Activated T-helper 17 cell treated with anti-CD3 and anti-CD28 coated beads, Interleukin-2, amount 50 U/mL, for 72 hours (primary cell): ENCODE measurements around the gene RIT1. TPM values are rescaled to one million over a fixed set of nuclear protein-coding genes. Genes with fewer than 3 reads are reported as not detected.
A peak's percentile ranks its signal among the peaks of the same experiment; 100 is the strongest.
"Not testable (repeated sequence)": the region's sequence is repeated elsewhere in the genome, so short reads cannot be mapped to it uniquely, and the experiment has no call there.

Experiments used
- ATAC-seq: fragments of 150-1000 bp; cut with Tn5 transposase; replicated peaks from 2 replicates; pipeline ENCODE4 v1.10.0; 2021; ENCODE audit warnings: mild to moderate bottlenecking, moderate library complexity
- H3K27ac Mint-ChIP-seq: one replicate; pipeline ENCODE4 v1.8.0; 2022; ENCODE audit warnings: mixed read lengths
- H3K27me3 Mint-ChIP-seq: one replicate; pipeline ENCODE4 v1.8.0; 2022; ENCODE audit warnings: mixed read lengths
- H3K36me3 Mint-ChIP-seq: one replicate; pipeline ENCODE4 v1.8.0; 2022; ENCODE audit warnings: low read depth, mild to moderate bottlenecking, mixed read lengths
- H3K4me1 Mint-ChIP-seq: one replicate; pipeline ENCODE4 v1.8.0; 2022; ENCODE audit warnings: mixed read lengths
- H3K4me3 Mint-ChIP-seq: one replicate; pipeline ENCODE4 v1.8.0; 2022; ENCODE audit warnings: mild to moderate bottlenecking, mixed read lengths
- H3K9me3 Mint-ChIP-seq: one replicate; pipeline ENCODE4 v1.8.0; 2022; ENCODE audit warnings: mixed read lengths
- total RNA-seq, 2 donors: library from RNA; stranded (reverse); gene quantifications; one replicate each; pipeline ENCODE4 v1.2.3, GENCODE V29; 2022

Gene RIT1
- total RNA-seq, 2 donors from 2014 or later, result 28.1 to 79.8 TPM

DNA sequence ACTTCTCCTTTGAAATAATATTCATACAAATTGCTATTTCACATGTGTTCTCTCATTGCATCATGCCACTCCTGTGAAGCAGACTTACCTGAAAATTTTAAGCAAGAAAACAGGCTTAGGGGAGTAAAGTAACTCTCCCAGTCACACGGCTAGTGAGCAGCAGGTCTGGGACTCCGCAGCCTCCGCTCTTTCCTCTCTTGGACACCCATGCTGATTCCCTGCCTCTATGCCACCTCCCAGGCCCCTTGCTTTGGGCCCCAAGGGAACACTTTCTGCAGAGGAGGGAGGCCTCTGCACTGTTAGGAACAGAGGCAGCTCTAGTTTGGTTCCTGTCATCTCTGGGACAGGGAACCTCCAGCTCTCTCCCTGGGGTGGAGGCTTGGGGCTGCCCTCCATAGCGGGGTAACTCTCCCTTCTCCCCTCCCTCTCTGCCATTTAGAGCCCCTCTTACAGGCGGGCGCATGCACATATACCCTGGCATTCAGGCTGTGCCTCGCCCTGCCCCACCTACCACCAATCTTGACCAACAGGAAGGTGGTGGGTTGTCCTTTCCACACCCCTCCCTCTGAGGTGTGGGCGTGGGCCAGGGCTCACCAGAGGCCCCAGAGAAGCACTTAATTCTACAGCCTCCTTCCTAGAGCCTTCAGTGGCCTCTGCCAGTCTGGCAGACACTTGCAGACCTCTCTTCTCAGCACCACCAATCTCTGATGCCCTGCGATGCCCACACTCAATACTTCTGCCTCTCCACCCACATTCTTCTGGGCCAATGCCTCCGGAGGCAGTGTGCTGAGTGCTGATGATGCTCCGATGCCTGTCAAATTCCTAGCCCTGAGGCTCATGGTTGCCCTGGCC lies 30.1 kb upstream of the RIT1 start, which contains the start of gene RXFP4:
Gene RXFP4 (plus strand): TSS at position 646 of the 852 bp plus-strand sequence. CDS start 72 bp downstream, at position 718.
- no peaks in the 10 kb centered on the region for H3K9me3 Mint-ChIP-seq
- peak within 1 kb of the TSS; percentile 83 for H3K27ac Mint-ChIP-seq
- H3K27me3 Mint-ChIP-seq, result no peaks in the 10 kb centered on the region
- ATAC-seq, result no peak
- peak within 1 kb of the TSS; percentile 27 for H3K4me3 Mint-ChIP-seq
- H3K36me3 Mint-ChIP-seq, result peaks cover 10% of the 10 kb centered on the region
- H3K4me1 Mint-ChIP-seq, result peaks cover 34% of the 10 kb centered on the region

DNA sequence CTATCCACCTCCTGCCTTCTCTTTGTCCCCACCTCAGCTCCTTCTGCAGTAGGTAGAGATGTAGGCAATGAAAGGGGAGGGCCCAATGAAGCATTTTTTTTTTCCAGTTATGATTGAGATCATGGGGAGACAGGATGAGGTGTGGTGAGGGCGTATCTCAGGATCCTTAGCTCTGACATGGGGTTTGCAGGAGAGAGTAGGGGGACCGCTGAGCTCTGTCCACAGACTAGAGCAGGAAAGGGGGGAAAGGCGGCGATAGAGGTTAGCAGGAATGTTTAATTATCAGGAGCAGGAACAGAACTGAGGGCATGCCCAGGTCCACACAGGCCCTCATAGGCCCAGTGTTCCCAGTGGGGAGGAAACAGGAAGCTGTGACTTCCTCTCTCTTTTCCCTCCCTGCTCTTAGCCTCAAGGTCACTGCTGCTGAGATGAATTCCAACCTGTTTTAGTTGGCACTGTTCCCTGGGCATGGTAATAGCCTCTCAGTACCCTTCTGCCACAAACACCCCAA lies 29.4 kb upstream of the RIT1 start:
- peaks cover 31% of the 10 kb centered on the region for H3K4me1 Mint-ChIP-seq
- H3K27me3 Mint-ChIP-seq, result no peaks in the 10 kb centered on the region
- H3K27ac Mint-ChIP-seq, result peak overlapping the region; percentile 83
- peak; percentile 61 for ATAC-seq
- peak overlapping the region; percentile 27 for H3K4me3 Mint-ChIP-seq
- H3K36me3 Mint-ChIP-seq, result peaks cover 6% of the 10 kb centered on the region
- H3K9me3 Mint-ChIP-seq, result no peaks in the 10 kb centered on the region

DNA sequence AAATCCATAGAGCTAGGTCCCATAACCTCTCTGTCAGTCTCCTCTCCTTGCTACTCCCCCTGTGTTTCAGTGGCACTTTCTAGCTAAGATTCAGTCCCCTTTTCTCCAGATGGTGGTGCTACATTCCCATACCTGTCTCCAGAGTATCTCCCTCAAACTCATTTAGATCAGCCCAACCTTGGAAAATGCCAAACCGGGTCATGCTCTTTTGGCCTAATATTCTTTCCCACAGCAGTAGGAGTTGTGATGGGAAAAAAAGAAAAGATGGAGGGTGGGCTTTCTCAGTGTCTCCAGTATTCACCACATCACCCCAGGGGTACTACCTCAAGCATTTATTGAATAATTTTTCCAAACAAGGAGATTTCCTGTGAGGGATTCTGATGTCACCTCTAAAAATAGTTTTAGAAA lies 27.1 kb upstream of the RIT1 start:
- H3K4me3 Mint-ChIP-seq, result no peak overlapping the region
- peak; percentile 21 for ATAC-seq
- H3K27ac Mint-ChIP-seq, result peak overlapping the region; percentile 4
- H3K9me3 Mint-ChIP-seq, result no peaks in the 10 kb centered on the region
- no peaks in the 10 kb centered on the region for H3K36me3 Mint-ChIP-seq
- peaks cover 26% of the 10 kb centered on the region for H3K4me1 Mint-ChIP-seq
- H3K27me3 Mint-ChIP-seq, result no peaks in the 10 kb centered on the region

DNA sequence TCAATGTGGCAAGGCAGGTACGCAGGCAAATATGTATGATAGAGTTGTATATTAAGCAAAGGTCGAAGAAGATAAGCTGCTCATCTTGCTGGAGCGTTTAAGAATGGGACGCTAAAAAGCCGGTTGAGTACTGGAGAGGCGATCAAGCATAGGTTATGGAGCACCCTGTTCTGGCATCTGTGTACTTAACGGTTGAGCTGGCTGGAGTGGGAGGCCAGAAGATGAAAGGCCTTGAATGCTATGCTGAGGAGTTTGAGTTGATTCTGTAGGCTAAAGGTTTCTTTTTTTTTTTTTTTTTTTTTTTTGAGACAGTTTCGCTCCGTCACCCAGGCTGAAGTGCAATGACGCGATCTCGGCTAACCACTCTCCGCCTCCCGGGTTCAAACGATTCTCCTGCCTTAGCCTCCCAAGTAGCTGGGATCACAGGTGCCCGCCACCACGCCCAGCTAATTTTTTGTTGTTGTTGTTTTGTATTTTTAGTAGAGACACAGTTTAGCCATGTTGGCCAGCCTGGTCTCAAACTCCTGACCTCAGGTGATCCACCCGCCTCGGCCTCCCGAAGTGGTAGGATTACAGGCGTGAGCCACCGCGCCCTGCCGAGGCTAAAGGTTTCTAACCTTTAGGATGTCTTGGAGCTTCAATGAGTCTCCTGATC lies 23.9 kb upstream of the RIT1 start:
- Mint-ChIP-seq H3K4me1 (peaks cover 9% of the 10 kb centered on the region), H3K27ac (no peak overlapping the region), H3K36me3 (no peaks in the 10 kb centered on the region), H3K27me3 (no peaks in the 10 kb centered on the region), H3K4me3 (no peak overlapping the region), H3K9me3 (no peaks in the 10 kb centered on the region)
- no peak for ATAC-seq

- no peaks in the 10 kb centered on the region for H3K27me3 Mint-ChIP-seq
- no peaks in the 10 kb centered on the region for H3K36me3 Mint-ChIP-seq
- H3K4me3 Mint-ChIP-seq, result no peak within 1 kb of the TSS
- H3K9me3 Mint-ChIP-seq, result no peaks in the 10 kb centered on the region
- no peak within 1 kb of the TSS for H3K27ac Mint-ChIP-seq
- H3K4me1 Mint-ChIP-seq, result peaks cover 10% of the 10 kb centered on the region
- peak; percentile 96 for ATAC-seq
These were observed 23.2 kb upstream of the RIT1 start, which contains the start of gene KHDC4 for GRCh38 chr1:155934097-155934935. TSS of gene KHDC4 (minus strand) at chr1:155934413. CDS start at chr1:155934373, 40 bp downstream.

- Mint-ChIP-seq H3K36me3 (no peaks in the 10 kb centered on the region), H3K27me3 (no peaks in the 10 kb centered on the region), H3K4me1 (peaks cover 14% of the 10 kb centered on the region), H3K4me3 (no peak overlapping the region), H3K27ac (no peak overlapping the region), H3K9me3 (no peaks in the 10 kb centered on the region)
- ATAC-seq, result no peak
These were observed 22.5 kb upstream of the RIT1 start for GRCh38 chr1:155933591-155934096.

- ATAC-seq, result no peak
- H3K4me3 Mint-ChIP-seq, result no peak overlapping the region
- no peaks in the 10 kb centered on the region for H3K9me3 Mint-ChIP-seq
- no peak overlapping the region for H3K27ac Mint-ChIP-seq
- peaks cover 8% of the 10 kb centered on the region for H3K4me1 Mint-ChIP-seq
- no peaks in the 10 kb centered on the region for H3K36me3 Mint-ChIP-seq
- no peaks in the 10 kb centered on the region for H3K27me3 Mint-ChIP-seq
These were observed 21.3 kb upstream of the RIT1 start for GRCh38 chr1:155932487-155932886.

- Mint-ChIP-seq H3K36me3 (no peaks in the 10 kb centered on the region), H3K27me3 (no peaks in the 10 kb centered on the region), H3K27ac (no peak overlapping the region), H3K4me3 (no peak overlapping the region), H3K9me3 (no peaks in the 10 kb centered on the region), H3K4me1 (peaks cover 8% of the 10 kb centered on the region)
- no peak for ATAC-seq
These were observed 20.9 kb upstream of the RIT1 start for GRCh38 chr1:155932081-155932480.

GRCh38 chr1:155931332-155932038 lies 20.3 kb upstream of the RIT1 start:
- Mint-ChIP-seq H3K4me3 (no peak overlapping the region), H3K27ac (no peak overlapping the region), H3K9me3 (no peaks in the 10 kb centered on the region), H3K27me3 (no peaks in the 10 kb centered on the region), H3K36me3 (no peaks in the 10 kb centered on the region), H3K4me1 (peaks cover 8% of the 10 kb centered on the region)
- no peak for ATAC-seq

DNA sequence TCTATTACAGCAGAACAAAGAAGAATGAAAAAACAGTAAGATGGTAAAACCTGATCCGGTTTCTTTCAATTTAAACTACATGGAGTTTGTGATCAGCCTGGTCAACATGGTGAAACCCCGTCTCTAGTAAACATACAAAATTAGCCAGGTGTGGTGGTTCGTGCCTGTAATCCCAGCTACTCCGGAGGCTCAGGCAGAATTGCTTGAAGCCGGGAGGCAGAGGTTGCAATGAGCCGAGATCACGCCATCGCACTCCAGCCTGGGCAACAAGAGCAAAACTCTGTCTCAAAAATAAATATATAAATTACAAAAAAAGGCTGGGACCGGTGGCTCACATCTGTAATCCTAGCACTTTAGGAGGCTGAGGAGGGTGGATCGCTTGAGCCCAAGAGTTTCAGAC lies 19.6 kb upstream of the RIT1 start:
- not testable (repeated sequence) for H3K27me3 Mint-ChIP-seq, ATAC-seq, H3K36me3 Mint-ChIP-seq, H3K9me3 Mint-ChIP-seq, H3K4me3 Mint-ChIP-seq, H3K4me1 Mint-ChIP-seq
- H3K27ac Mint-ChIP-seq, result peak overlapping the region; percentile 48

- peak overlapping the region; percentile 34 for H3K4me3 Mint-ChIP-seq
- peak overlapping the region; percentile 68 for H3K27ac Mint-ChIP-seq
- no peaks in the 10 kb centered on the region for H3K27me3 Mint-ChIP-seq
- H3K36me3 Mint-ChIP-seq, result no peaks in the 10 kb centered on the region
- no peak for ATAC-seq
- H3K4me1 Mint-ChIP-seq, result peaks cover 8% of the 10 kb centered on the region
- no peaks in the 10 kb centered on the region for H3K9me3 Mint-ChIP-seq
These were observed 17.9 kb upstream of the RIT1 start for GRCh38 chr1:155929057-155929456.

- Mint-ChIP-seq H3K4me3 (no peak overlapping the region), H3K27ac (peak overlapping the region; percentile 29), H3K9me3 (no peaks in the 10 kb centered on the region), H3K27me3 (no peaks in the 10 kb centered on the region), H3K36me3 (no peaks in the 10 kb centered on the region), H3K4me1 (peaks cover 8% of the 10 kb centered on the region)
- ATAC-seq, result no peak
These were observed 14.4 kb upstream of the RIT1 start for GRCh38 chr1:155925506-155925905.

- H3K9me3 Mint-ChIP-seq, result no peaks in the 10 kb centered on the region
- no peak overlapping the region for H3K27ac Mint-ChIP-seq
- no peak overlapping the region for H3K4me3 Mint-ChIP-seq
- H3K4me1 Mint-ChIP-seq, result no peaks in the 10 kb centered on the region
- H3K27me3 Mint-ChIP-seq, result no peaks in the 10 kb centered on the region
- no peaks in the 10 kb centered on the region for H3K36me3 Mint-ChIP-seq
- ATAC-seq, result no peak
These were observed 9.6 kb upstream of the RIT1 start for GRCh38 chr1:155920717-155921116.
